Glutamatergic neuron (in vitro differentiated cells): ENCODE data around the gene PDHA1. TPM values are rescaled to one million over a fixed set of nuclear protein-coding genes. Genes with fewer than 3 reads are reported as not detected.

Source experiments
- DNase-seq: peaks from one replicate; pipeline ENCODE4 v3.0.0; 2022
- H3K27ac Mint-ChIP-seq: one replicate; pipeline ENCODE4 v1.8.0; 2020; ENCODE audit warnings: mild to moderate bottlenecking, mixed read lengths, inconsistent platforms; ENCODE audit not compliant: unreplicated experiment
- H3K27me3 Mint-ChIP-seq: one replicate; pipeline ENCODE4 v1.8.0; 2020; ENCODE audit warnings: mild to moderate bottlenecking, moderate library complexity, mixed read lengths, inconsistent platforms; ENCODE audit not compliant: unreplicated experiment
- H3K36me3 Mint-ChIP-seq: one replicate; pipeline ENCODE4 v1.8.0; 2020; ENCODE audit warnings: mild to moderate bottlenecking, mixed read lengths, inconsistent platforms; ENCODE audit not compliant: unreplicated experiment
- H3K4me1 Mint-ChIP-seq: one replicate; pipeline ENCODE4 v1.8.0; 2020; ENCODE audit warnings: mild to moderate bottlenecking, low read depth, mixed read lengths, inconsistent platforms; ENCODE audit not compliant: unreplicated experiment
- H3K4me3 Mint-ChIP-seq: one replicate; pipeline ENCODE4 v1.8.0; 2020; ENCODE audit warnings: mild to moderate bottlenecking, mixed read lengths, inconsistent platforms; ENCODE audit not compliant: unreplicated experiment
- H3K9me3 Mint-ChIP-seq: one replicate; pipeline ENCODE4 v1.8.0; 2020; ENCODE audit warnings: mild to moderate bottlenecking, moderate library complexity, mixed read lengths, inconsistent platforms; ENCODE audit not compliant: unreplicated experiment
- total RNA-seq: library from RNA; stranded (reverse); fragmentation: NEBNext Ultra II Directional; extraction: Animal tissue kit (Norgen Biotek cat#: 25700); gene quantifications from one replicate; pipeline ENCODE4 v1.2.1, GENCODE V29; 2021; ENCODE audit not compliant: unreplicated experiment
- TF ChIP-seq, protein P1 (sequence below): fragments of 200-600 bp; sonication (generic); IDR thresholded peaks from one replicate; pipeline ENCODE4 v1.5.0; 2021; ENCODE audit not compliant: partially characterized antibody, unreplicated experiment

PDHA1 gene
- total RNA-seq, 1 donor from 2014 or later, result 216 TPM

- no peaks in the 10 kb centered on the region for H3K9me3 Mint-ChIP-seq
- H3K4me3 Mint-ChIP-seq, result peak overlapping the region; percentile 84
- TF ChIP-seq, protein P1, sequence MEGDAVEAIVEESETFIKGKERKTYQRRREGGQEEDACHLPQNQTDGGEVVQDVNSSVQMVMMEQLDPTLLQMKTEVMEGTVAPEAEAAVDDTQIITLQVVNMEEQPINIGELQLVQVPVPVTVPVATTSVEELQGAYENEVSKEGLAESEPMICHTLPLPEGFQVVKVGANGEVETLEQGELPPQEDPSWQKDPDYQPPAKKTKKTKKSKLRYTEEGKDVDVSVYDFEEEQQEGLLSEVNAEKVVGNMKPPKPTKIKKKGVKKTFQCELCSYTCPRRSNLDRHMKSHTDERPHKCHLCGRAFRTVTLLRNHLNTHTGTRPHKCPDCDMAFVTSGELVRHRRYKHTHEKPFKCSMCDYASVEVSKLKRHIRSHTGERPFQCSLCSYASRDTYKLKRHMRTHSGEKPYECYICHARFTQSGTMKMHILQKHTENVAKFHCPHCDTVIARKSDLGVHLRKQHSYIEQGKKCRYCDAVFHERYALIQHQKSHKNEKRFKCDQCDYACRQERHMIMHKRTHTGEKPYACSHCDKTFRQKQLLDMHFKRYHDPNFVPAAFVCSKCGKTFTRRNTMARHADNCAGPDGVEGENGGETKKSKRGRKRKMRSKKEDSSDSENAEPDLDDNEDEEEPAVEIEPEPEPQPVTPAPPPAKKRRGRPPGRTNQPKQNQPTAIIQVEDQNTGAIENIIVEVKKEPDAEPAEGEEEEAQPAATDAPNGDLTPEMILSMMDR, result no peak
- peak; percentile 24 for DNase-seq
- no peaks in the 10 kb centered on the region for H3K4me1 Mint-ChIP-seq
- H3K27ac Mint-ChIP-seq, result peak overlapping the region; percentile 30
- no peaks in the 10 kb centered on the region for H3K36me3 Mint-ChIP-seq
- H3K27me3 Mint-ChIP-seq, result no peaks in the 10 kb centered on the region
Measured at GRCh38 chrX:19372547-19373331, 29.0 kb downstream of the PDHA1 start.

DNA sequence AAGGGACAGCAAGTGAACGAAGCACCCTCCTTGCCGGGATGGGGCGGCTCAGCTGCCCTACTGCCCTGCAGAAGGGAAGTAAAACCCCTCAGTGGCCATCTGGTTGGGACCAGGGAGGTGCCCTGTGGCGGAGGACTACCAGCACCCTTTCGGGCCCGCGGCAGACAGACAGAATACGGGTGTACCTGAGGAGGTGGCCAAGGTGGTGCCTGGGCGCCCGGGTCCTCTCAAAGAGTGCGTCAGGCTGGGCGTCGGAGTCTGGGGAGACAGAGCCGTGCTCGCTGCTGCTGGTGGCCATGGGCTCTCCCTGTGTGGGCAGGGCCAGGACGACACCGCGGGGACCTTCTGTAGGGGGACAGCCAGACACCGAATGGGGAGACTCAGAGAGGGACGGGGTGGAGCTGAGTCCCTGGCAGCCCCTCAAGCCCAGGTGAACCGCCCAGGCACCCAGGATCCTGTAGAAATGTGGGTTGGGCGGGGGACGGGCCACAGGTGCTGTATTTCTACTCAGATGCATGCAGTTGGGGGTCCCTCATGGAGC is 29.7 kb downstream of the PDHA1 start:
- H3K4me1 Mint-ChIP-seq, result no peaks in the 10 kb centered on the region
- peak; percentile 15 for DNase-seq
- peak overlapping the region; percentile 42 for H3K4me3 Mint-ChIP-seq
- no peak overlapping the region for H3K27ac Mint-ChIP-seq
- H3K27me3 Mint-ChIP-seq, result no peaks in the 10 kb centered on the region
- H3K36me3 Mint-ChIP-seq, result no peaks in the 10 kb centered on the region
- H3K9me3 Mint-ChIP-seq, result no peaks in the 10 kb centered on the region
- TF ChIP-seq, protein P1, result no peak

DNA sequence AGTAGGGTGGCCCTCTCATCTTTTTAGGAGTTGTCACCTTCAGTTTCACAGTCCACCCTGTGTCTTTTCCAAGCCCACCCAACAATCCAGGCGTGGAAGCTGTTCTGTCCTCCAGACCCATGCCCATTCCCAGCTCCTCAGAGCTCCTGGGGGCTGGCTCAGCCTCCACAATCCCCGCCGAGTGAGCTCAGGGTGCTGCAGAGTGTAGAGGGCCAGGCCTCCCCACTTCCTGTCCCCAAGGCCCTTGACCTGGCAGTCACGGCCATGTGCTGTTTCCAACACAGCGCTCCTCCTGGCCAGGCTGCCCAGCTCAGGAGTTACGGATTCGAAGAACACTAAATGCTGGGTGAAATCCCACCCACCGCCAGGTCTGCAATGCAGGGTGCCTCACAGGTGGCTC is 31.8 kb downstream of the PDHA1 start:
- H3K27ac Mint-ChIP-seq, result peak overlapping the region; percentile 33
- TF ChIP-seq, protein P1, result no peak
- H3K4me1 Mint-ChIP-seq, result no peaks in the 10 kb centered on the region
- H3K4me3 Mint-ChIP-seq, result no peak overlapping the region
- no peaks in the 10 kb centered on the region for H3K36me3 Mint-ChIP-seq
- no peaks in the 10 kb centered on the region for H3K27me3 Mint-ChIP-seq
- no peak for DNase-seq
- H3K9me3 Mint-ChIP-seq, result no peaks in the 10 kb centered on the region

DNA sequence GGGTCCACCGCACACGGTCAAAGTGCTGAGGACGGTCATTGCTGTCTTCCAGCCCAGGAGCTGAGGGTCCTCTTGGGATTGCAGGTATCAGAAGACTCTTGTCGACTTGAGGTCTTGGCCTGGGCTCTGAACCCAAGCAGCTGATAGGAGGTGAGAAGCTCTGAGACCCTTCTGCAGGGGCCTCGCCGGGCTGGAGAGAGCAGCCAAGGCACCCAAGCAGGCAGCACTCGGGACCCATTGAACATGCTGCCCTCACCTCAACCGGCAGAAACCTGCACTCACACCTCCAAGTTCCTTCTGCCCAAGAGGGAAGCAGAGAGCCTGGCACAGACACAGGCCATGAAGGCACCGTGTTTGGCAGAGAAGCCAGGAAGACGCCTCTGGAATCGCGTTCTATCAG is 34.1 kb downstream of the PDHA1 start:
- Mint-ChIP-seq H3K36me3 (no peaks in the 10 kb centered on the region), H3K27ac (no peak overlapping the region), H3K4me3 (no peak overlapping the region), H3K4me1 (no peaks in the 10 kb centered on the region), H3K9me3 (no peaks in the 10 kb centered on the region), H3K27me3 (no peaks in the 10 kb centered on the region)
- DNase-seq, result no peak
- TF ChIP-seq, protein P1, result no peak

DNA sequence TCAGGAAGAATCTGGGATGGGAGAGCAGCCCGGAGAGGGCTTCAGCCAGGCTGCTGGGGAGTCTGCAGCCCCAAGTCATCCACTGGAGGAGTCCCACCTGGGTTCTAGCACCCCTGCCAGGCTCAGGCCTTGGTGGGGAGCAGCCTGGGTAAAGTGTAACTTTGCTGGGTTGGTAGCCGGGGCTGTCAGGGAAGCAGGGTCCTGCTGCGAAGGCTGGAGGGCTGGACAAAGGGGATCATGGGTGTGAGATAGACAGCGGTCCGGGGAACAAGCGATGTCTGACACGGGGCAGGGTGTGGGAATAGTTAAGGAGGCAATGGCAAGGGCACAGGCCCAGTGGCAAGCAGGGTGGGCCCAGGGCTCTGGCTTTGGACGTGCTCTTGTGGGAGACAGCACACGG is 37.6 kb downstream of the PDHA1 start:
- Mint-ChIP-seq H3K9me3 (no peaks in the 10 kb centered on the region), H3K4me3 (no peak overlapping the region)

More for the DNA sequence above, 37.6 kb downstream of the PDHA1 start:
- Mint-ChIP-seq H3K27ac (no peak overlapping the region), H3K36me3 (no peaks in the 10 kb centered on the region), H3K4me1 (no peaks in the 10 kb centered on the region), H3K27me3 (no peaks in the 10 kb centered on the region)
- DNase-seq, result no peak
- TF ChIP-seq, protein P1, result no peak
